GM12878 (cell line): ENCODE results near the gene LATS2. TPM values are rescaled to one million over a fixed set of nuclear protein-coding genes. Genes with fewer than 3 reads are reported as not detected.

Experiments used
- ATAC-seq: fragments of 200-7000 bp; cut with Tn5 transposase; 3 replicates; pipeline ENCODE4 v1.9.1; 2020; ENCODE audit warnings: mild to moderate bottlenecking, moderate library complexity
- BruUV-seq: library from RNA; stranded (reverse); fragments of 400-500 nt; replicated peaks from 2 replicates; lab custom pipeline; 2021; lab: Mats Ljungman, UMichigan
- CTCF ChIA-PET: fragments of 300-600 bp; sonication (Branson Sonifier 250); formaldehyde crosslinking; extraction: SDS; loops from one replicate; lab custom pipeline; 2021; ENCODE audit warnings: inconsistent platforms; lab: Yijun Ruan, JAX
- POLR2A ChIA-PET: fragments of 350-600 bp; formaldehyde crosslinking; extraction: SDS; loops from one replicate; lab custom pipeline; 2021; ENCODE audit warnings: inconsistent platforms; lab: Charles Lee
- RAD21 ChIA-PET: fragments of 300-600 bp; sonication (Branson Sonifier 250); formaldehyde crosslinking; loops from one replicate; lab custom pipeline; 2023; ENCODE audit warnings: antibody characterized with exemption; ENCODE audit not compliant: unreplicated experiment; lab: Charles Lee
- SMC1A ChIA-PET: fragments of 300-600 bp; sonication (Branson Sonifier 250); formaldehyde crosslinking; loops from one replicate; lab custom pipeline; 2023; ENCODE audit not compliant: unreplicated experiment, uncharacterized antibody; lab: Charles Lee
- DNase-seq: peaks from one replicate; pipeline ENCODE4 v3.0.0-alpha.2; 2011; ENCODE audit warnings: low read depth, low spot score
- FAIRE-seq: peaks from 3 replicates; lab custom pipeline; 2011; peaks lifted over from hg19 to GRCh38; lab: Jason Lieb, UNC
- H2AFZ ChIP-seq: 2 replicates; pipeline ENCODE4 v1.6.0; 2011; ENCODE audit warnings: low read depth, low read length, control low read depth; ENCODE audit not compliant: control insufficient read depth
- H3K27ac ChIP-seq: 2 replicates; pipeline ENCODE4 v1.5.1; 2011; ENCODE audit warnings: control low read depth; ENCODE audit not compliant: control insufficient read depth, insufficient read depth
- H3K27me3 ChIP-seq, 2 experiments: replicated peaks in 1 of 2; 2 replicates each; pipeline versions ENCODE4 v1.6.0 to v1.6.1; 2011; ENCODE audit warnings: low read length in 1 of 2; ENCODE audit not compliant: control insufficient read depth in 2 of 2, insufficient read depth in 2 of 2
- H3K36me3 ChIP-seq, 2 experiments: 2 replicates each; pipeline ENCODE4 v1.5.1; 2011; ENCODE audit warnings: low read length in 1 of 2; ENCODE audit not compliant: control insufficient read depth in 2 of 2, insufficient read depth in 2 of 2
- H3K4me1 ChIP-seq: 2 replicates; pipeline ENCODE4 v1.6.1; 2011; ENCODE audit warnings: mild to moderate bottlenecking, low read length, moderate library complexity, mixed read lengths; ENCODE audit not compliant: control insufficient read depth, insufficient read depth
- H3K4me2 ChIP-seq: 2 replicates; pipeline ENCODE4 v1.6.0; 2011; ENCODE audit warnings: control low read depth; ENCODE audit not compliant: control insufficient read depth, insufficient read depth
- H3K4me3 ChIP-seq: fragments of 200-600 bp; sonication (generic); 2 replicates; pipeline ENCODE4 v1.5.1; 2016
- H3K79me2 ChIP-seq: 2 replicates; pipeline ENCODE4 v1.6.0; 2011; ENCODE audit warnings: low read length; ENCODE audit not compliant: control insufficient read depth, insufficient read depth
- H3K9ac ChIP-seq: 2 replicates; pipeline ENCODE4 v1.8.0; 2011; ENCODE audit warnings: low read length, control low read depth, mixed read lengths; ENCODE audit not compliant: control insufficient read depth, insufficient read depth
- H3K9me3 ChIP-seq: replicated peaks from 3 replicates; pipeline ENCODE4 v1.5.1; 2011; ENCODE audit warnings: mild to moderate bottlenecking, low read length; ENCODE audit not compliant: control insufficient read depth, insufficient read depth
- H4K20me1 ChIP-seq: 2 replicates; pipeline ENCODE4 v1.6.0; 2011; ENCODE audit not compliant: control insufficient read depth, insufficient read depth
- CEBPZ ChIP-seq: fragments of 150-350 bp; IDR thresholded peaks from 2 replicates; pipeline ENCODE4 v1.6.1; 2016; ENCODE audit warnings: low read depth, low read length
- CHD1 ChIP-seq: IDR thresholded peaks from 2 replicates; pipeline ENCODE4 v1.6.1; 2012; ENCODE audit warnings: low read depth, low read length, improper control_type of control experiment
- GATAD2B ChIP-seq: fragments of 450-650 bp; conservative IDR thresholded peaks from 2 replicates; pipeline ENCODE4 v1.6.1; 2017; ENCODE audit warnings: low read depth, mild to moderate bottlenecking, moderate library complexity
- HCFC1 ChIP-seq: fragments of 150-350 bp; IDR thresholded peaks from 2 replicates; pipeline ENCODE4 v1.6.1; 2014; ENCODE audit warnings: low read length
- MAX ChIP-seq: IDR thresholded peaks from 2 replicates; pipeline ENCODE4 v1.6.1; 2012; ENCODE audit warnings: low read depth, low read length, improper control_type of control experiment
- MYB ChIP-seq: fragments of 150-350 bp; IDR thresholded peaks from 2 replicates; pipeline ENCODE4 v1.6.1; 2014; ENCODE audit warnings: mild to moderate bottlenecking, low read depth, low read length, borderline replicate concordance
- POLR2A ChIP-seq: IDR thresholded peaks from 2 replicates; pipeline ENCODE4 v1.6.1; 2011; ENCODE audit warnings: low read depth, mild to moderate bottlenecking, low read length
- SKIL ChIP-seq: fragments of 450-650 bp; IDR thresholded peaks from 2 replicates; pipeline ENCODE4 v1.6.1; 2017; ENCODE audit warnings: mild to moderate bottlenecking, low read depth, inconsistent platforms; ENCODE audit not compliant: poor library complexity, severe bottlenecking
- TCF7 ChIP-seq: IDR thresholded peaks from 2 replicates; pipeline ENCODE4 v1.6.1; 2014; ENCODE audit warnings: antibody characterized with exemption, borderline replicate concordance
- YY1 ChIP-seq: IDR thresholded peaks from 2 replicates; pipeline ENCODE4 v1.6.1; 2011; ENCODE audit warnings: low read depth, mild to moderate bottlenecking, low read length
- WGBS: methylation state at CpG from one replicate; pipeline ENCODE4 v1.1.6; 2016; ENCODE audit warnings: low lambda C conversion rate; ENCODE audit not compliant: insufficient replicate concordance, insufficient coverage; ENCODE audit errors: missing lambda C conversion rate; 5-methylcytosine and 5-hydroxymethylcytosine counted together
- in situ Hi-C: fragments of 300-500 bp; cut with MboI; formaldehyde crosslinking; loops from 9 replicates; pipeline ENCODE4 v1.14.3; 2018; ENCODE audit warnings: mixed read lengths
- intact Hi-C: fragments of 100-400 bp; cut with micrococcal nuclease; formaldehyde crosslinking; loops from one replicate; pipeline ENCODE4 v1.14.2; 2022; ENCODE audit not compliant: unreplicated experiment
- polyA plus RNA-seq, 11 experiments: library from polyadenylated mRNA; depleted of rRNA in 4 of 11; unstranded in 6 of 11; stranded (reverse) in 5 of 11; fragments of >200 nt; fragmentation: Nextera tagmentation in 4 of 11; fragmentation: Illumina TruSeq in 1 of 11; extraction: Ambion mirVana in 4 of 11; extraction: Trizol in 1 of 11; gene quantifications; 1 replicate in 1 of 11; 2 replicates in 10 of 11; pipeline versions ENCODE4 v1.2.1 to v1.2.3, GENCODE V29; 2011 to 2016; ENCODE audit warnings: inconsistent platforms in 2 of 11, missing spikeins in 2 of 11, low read depth in 1 of 11
- total RNA-seq, 4 experiments: library from RNA; depleted of rRNA in 3 of 4; stranded (reverse); fragments of >200 nt in 3 of 4; fragmentation: Illumina TruSeq in 1 of 4; extraction: Trizol in 1 of 4; gene quantifications; 2 replicates each; pipeline versions ENCODE4 v1.2.1 to v1.2.3, GENCODE V29; 2013 to 2021
- TF ChIP-seq, protein P1 (sequence below): fragments of 450-650 bp; IDR thresholded peaks from 2 replicates; pipeline ENCODE4 v1.6.1; 2016; ENCODE audit warnings: mild to moderate bottlenecking

Gene LATS2
- total and polyA plus RNA-seq, 10 of the 15 experiments (the other 5 are each of a cell fraction or from before 2014, with no cell fraction given): 0.90 to 7.8 (median 2.0) TPM

- TF ChIP-seq SKIL: no peak
- TF ChIP-seq HCFC1: no peak
- TF ChIP-seq, all 136 proteins: peak for 0
Observed at GRCh38 chr13:20997301-20998161, 63.9 kb downstream of the LATS2 start (continued).

- ChIA-PET CTCF (interaction anchor here (1.0 kb wide), 1 partner anchor 15 kb away, joined by 3 read pairs; no protein-coding TSS in a partner anchor), RAD21 (interaction anchor here (1.2 kb wide), 1 partner anchor 68 kb away, joined by 3 read pairs; no protein-coding TSS in a partner anchor), SMC1A (no interaction called here), POLR2A (interaction anchor here (0.6 to 0.9 kb wide), 2 partner anchors 52 to 59 kb away, joined by 3 to 4 read pairs; no protein-coding TSS in a partner anchor)
- Histone ChIP-seq H3K9me3 (no peaks in the 10 kb centered on the region), H4K20me1 (no peaks in the 10 kb centered on the region), H3K27me3 (no peaks in the 10 kb centered on the region), H2AFZ (no peak overlapping the region), H3K4me3 (no peak overlapping the region), H3K4me1 (no peaks in the 10 kb centered on the region), H3K9ac (no peak overlapping the region), H3K36me3 (no peaks in the 10 kb centered on the region; a peak in 1 of 4 replicates), H3K79me2 (no peaks in the 10 kb centered on the region), H3K4me2 (no peak overlapping the region), H3K27ac (no peak overlapping the region)
- DNase-seq (no peak), FAIRE-seq (no peak), ATAC-seq (no peak)
- WGBS: 61% methylated on average over 4 of the region's 4 CpGs
- in situ Hi-C loops (no loop called here), intact Hi-C loops (no loop called here)
- TF ChIP-seq CHD1 (no peak), YY1 (no peak), MYB (no peak), CEBPZ (no peak), TCF7 (no peak), MAX (no peak), POLR2A (no peak), GATAD2B (no peak)
- TF ChIP-seq, protein P1, sequence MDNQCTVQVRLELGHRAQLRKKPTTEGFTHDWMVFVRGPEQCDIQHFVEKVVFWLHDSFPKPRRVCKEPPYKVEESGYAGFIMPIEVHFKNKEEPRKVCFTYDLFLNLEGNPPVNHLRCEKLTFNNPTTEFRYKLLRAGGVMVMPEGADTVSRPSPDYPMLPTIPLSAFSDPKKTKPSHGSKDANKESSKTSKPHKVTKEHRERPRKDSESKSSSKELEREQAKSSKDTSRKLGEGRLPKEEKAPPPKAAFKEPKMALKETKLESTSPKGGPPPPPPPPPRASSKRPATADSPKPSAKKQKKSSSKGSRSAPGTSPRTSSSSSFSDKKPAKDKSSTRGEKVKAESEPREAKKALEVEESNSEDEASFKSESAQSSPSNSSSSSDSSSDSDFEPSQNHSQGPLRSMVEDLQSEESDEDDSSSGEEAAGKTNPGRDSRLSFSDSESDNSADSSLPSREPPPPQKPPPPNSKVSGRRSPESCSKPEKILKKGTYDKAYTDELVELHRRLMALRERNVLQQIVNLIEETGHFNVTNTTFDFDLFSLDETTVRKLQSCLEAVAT: no peak
- no TSS peak for BruUV-seq
Observed at GRCh38 chr13:20995245-20995838, 66.0 kb downstream of the LATS2 start.
